Neural progenitor cell (in vitro differentiated cells): ENCODE results near the gene CSRNP2. TPM values are rescaled to one million over a fixed set of nuclear protein-coding genes. Genes with fewer than 3 reads are reported as not detected.

Experiments used
- DNase-seq: peaks from one replicate; pipeline ENCODE4 v3.0.0-alpha.2; 2016; ENCODE audit warnings: low spot score
- H2AFZ ChIP-seq: fragments of 200-600 bp; sonication (generic); replicated peaks from 2 replicates; pipeline ENCODE4 v1.6.1; 2016; ENCODE audit warnings: antibody characterized with exemption
- H3F3A ChIP-seq: fragments of 200-600 bp; sonication (generic); 2 replicates; pipeline ENCODE4 v1.6.1; 2016; ENCODE audit warnings: antibody characterized with exemption, low read depth
- H3K27ac ChIP-seq: fragments of 200-600 bp; sonication (generic); 2 replicates; pipeline ENCODE4 v1.5.1; 2016; ENCODE audit warnings: mild to moderate bottlenecking
- H3K27me3 ChIP-seq: fragments of 200-600 bp; sonication (generic); 2 replicates; pipeline ENCODE4 v1.6.1; 2016; ENCODE audit warnings: mild to moderate bottlenecking, moderate library complexity
- H3K36me3 ChIP-seq: fragments of 200-600 bp; sonication (generic); 2 replicates; pipeline ENCODE4 v1.5.1; 2016
- H3K4me1 ChIP-seq: fragments of 200-600 bp; sonication (generic); 2 replicates; pipeline ENCODE4 v1.6.1; 2016; ENCODE audit warnings: mixed run types
- H3K4me2 ChIP-seq: fragments of 200-600 bp; sonication (generic); 2 replicates; pipeline ENCODE4 v1.6.1; 2016
- H3K4me3 ChIP-seq: fragments of 200-600 bp; sonication (generic); 2 replicates; pipeline ENCODE4 v1.5.1; 2016
- H3K79me2 ChIP-seq: fragments of 200-600 bp; sonication (generic); 2 replicates; pipeline ENCODE4 v1.6.1; 2016; ENCODE audit warnings: low read depth
- H3K9ac ChIP-seq: fragments of 200-600 bp; sonication (generic); 2 replicates; pipeline ENCODE4 v1.6.1; 2016
- H3K9me3 ChIP-seq: fragments of 200-600 bp; sonication (generic); 2 replicates; pipeline ENCODE4 v1.5.1; 2016; ENCODE audit warnings: low read depth
- H4K20me1 ChIP-seq: fragments of 200-600 bp; sonication (generic); 2 replicates; pipeline ENCODE4 v1.6.1; 2016; ENCODE audit warnings: low read depth
- H3K27ac Mint-ChIP-seq: 3 replicates; pipeline ENCODE4 v1.8.0; 2021; ENCODE audit warnings: mixed read lengths
- H3K27me3 Mint-ChIP-seq: 2 replicates; pipeline ENCODE4 v1.8.0; 2022; ENCODE audit warnings: low read depth, mild to moderate bottlenecking, inconsistent platforms, moderate library complexity, mixed read lengths; ENCODE audit not compliant: insufficient read depth
- H3K36me3 Mint-ChIP-seq: 3 replicates; pipeline ENCODE4 v1.8.0; 2021; ENCODE audit warnings: mixed read lengths
- H3K4me1 Mint-ChIP-seq: 3 replicates; pipeline ENCODE4 v1.8.0; 2021; ENCODE audit warnings: mixed read lengths
- H3K4me3 Mint-ChIP-seq: 3 replicates; pipeline ENCODE4 v1.8.0; 2021; ENCODE audit warnings: mild to moderate bottlenecking, moderate library complexity, mixed read lengths
- H3K9me3 Mint-ChIP-seq: 3 replicates; pipeline ENCODE4 v1.8.0; 2020; ENCODE audit warnings: mixed read lengths
- EZH2 ChIP-seq: fragments of 200-600 bp; sonication (generic); IDR thresholded peaks from 2 replicates; pipeline ENCODE4 v1.6.1; 2017; ENCODE audit warnings: antibody characterized with exemption, mild to moderate bottlenecking, moderate library complexity
- EZH2phosphoT487 ChIP-seq: fragments of 200-600 bp; sonication (generic); IDR thresholded peaks from 2 replicates; pipeline ENCODE4 v1.6.1; 2017; ENCODE audit warnings: antibody characterized with exemption
- total RNA-seq: library from RNA; depleted of rRNA; stranded (reverse); fragments of >200 nt; gene quantifications from 2 replicates; pipeline ENCODE4 v1.2.3, GENCODE V29; 2015; ENCODE audit warnings: low replicate concordance
- TF ChIP-seq, protein P1 (sequence below): fragments of 200-600 bp; sonication (generic); IDR thresholded peaks from 2 replicates; pipeline ENCODE4 v1.5.1; 2017; ENCODE audit warnings: antibody characterized with exemption, mild to moderate bottlenecking

The CSRNP2 gene
- total RNA-seq, 1 donor from 2014 or later: 28.6 TPM

DNA sequence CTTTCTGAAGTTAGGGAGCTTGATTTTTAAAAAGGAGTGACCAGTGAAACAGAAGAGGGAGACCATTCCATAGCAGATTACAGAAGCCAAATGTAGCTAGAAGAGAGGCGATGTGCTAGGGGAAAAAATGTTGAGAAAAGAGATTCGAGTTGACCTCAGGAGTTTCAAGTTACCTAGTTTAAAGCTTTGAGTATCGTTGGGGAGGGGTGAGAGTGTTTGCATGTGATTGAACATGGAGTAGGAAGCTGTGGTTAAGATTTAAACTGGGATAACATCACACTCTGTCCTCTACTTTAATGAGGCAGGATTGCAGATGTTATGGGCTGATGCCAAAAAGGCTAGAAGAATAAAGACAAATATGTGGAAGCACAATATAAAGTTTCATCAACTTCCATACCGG lies 31.6 kb downstream of the CSRNP2 start:
- H3K4me1 ChIP-seq: peaks cover 12% of the 10 kb centered on the region
- no peak overlapping the region for H3K9ac ChIP-seq
- H3K27ac ChIP-seq: no peak overlapping the region
- no peaks in the 10 kb centered on the region for H3K36me3 ChIP-seq
- no peaks in the 10 kb centered on the region for H3K9me3 ChIP-seq
- H3K79me2 ChIP-seq: peaks cover 21% of the 10 kb centered on the region
- H3K4me3 Mint-ChIP-seq: no peak overlapping the region
- no peak overlapping the region for H3K4me3 ChIP-seq
- no peaks in the 10 kb centered on the region for H4K20me1 ChIP-seq
- H2AFZ ChIP-seq: no peak overlapping the region
- no peaks in the 10 kb centered on the region for H3K27me3 ChIP-seq
- H3K27me3 Mint-ChIP-seq: peaks cover 2% of the 10 kb centered on the region
- peaks cover 19% of the 10 kb centered on the region for H3K4me1 Mint-ChIP-seq
- DNase-seq: no peak
- no peak overlapping the region for H3K4me2 ChIP-seq
- H3K27ac Mint-ChIP-seq: no peak overlapping the region
- peaks cover 6% of the 10 kb centered on the region for H3F3A ChIP-seq
- TF ChIP-seq EZH2 (no peak), EZH2phosphoT487 (no peak)
- TF ChIP-seq, protein P1, sequence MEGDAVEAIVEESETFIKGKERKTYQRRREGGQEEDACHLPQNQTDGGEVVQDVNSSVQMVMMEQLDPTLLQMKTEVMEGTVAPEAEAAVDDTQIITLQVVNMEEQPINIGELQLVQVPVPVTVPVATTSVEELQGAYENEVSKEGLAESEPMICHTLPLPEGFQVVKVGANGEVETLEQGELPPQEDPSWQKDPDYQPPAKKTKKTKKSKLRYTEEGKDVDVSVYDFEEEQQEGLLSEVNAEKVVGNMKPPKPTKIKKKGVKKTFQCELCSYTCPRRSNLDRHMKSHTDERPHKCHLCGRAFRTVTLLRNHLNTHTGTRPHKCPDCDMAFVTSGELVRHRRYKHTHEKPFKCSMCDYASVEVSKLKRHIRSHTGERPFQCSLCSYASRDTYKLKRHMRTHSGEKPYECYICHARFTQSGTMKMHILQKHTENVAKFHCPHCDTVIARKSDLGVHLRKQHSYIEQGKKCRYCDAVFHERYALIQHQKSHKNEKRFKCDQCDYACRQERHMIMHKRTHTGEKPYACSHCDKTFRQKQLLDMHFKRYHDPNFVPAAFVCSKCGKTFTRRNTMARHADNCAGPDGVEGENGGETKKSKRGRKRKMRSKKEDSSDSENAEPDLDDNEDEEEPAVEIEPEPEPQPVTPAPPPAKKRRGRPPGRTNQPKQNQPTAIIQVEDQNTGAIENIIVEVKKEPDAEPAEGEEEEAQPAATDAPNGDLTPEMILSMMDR: no peak
- H3K9me3 Mint-ChIP-seq: no peaks in the 10 kb centered on the region
- H3K36me3 Mint-ChIP-seq: peaks cover 15% of the 10 kb centered on the region

DNA sequence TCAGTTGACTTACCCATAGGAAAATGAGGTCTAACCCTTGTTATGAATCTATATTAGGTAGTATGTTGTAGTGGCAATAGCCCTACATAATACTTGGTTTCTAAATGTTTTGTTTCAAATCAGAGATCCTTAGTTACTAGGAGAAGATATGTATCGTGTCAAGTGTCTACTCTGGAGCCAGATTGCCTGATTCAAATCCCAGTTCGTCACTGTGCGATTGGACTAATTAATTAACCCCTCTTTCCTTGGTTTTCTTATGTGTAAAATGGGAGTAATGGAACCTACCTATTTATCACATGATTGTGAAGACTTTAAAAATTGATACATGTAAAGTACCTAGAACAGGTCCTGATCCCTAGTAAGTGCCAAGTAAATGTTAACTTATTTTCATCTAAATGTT lies 33.9 kb downstream of the CSRNP2 start:
- Mint-ChIP-seq H3K27me3 (peaks cover 2% of the 10 kb centered on the region), H3K36me3 (peaks cover 6% of the 10 kb centered on the region), H3K4me3 (peak overlapping the region; percentile 91), H3K4me1 (peaks cover 19% of the 10 kb centered on the region), H3K27ac (no peak overlapping the region), H3K9me3 (no peaks in the 10 kb centered on the region)
- H3K27me3 ChIP-seq: no peaks in the 10 kb centered on the region
- no peaks in the 10 kb centered on the region for H3K36me3 ChIP-seq
- TF ChIP-seq, protein P1: no peak
- TF ChIP-seq EZH2phosphoT487: no peak
- TF ChIP-seq EZH2: no peak
- H3K4me1 ChIP-seq: peaks cover 12% of the 10 kb centered on the region
- DNase-seq: no peak
- H4K20me1 ChIP-seq: no peaks in the 10 kb centered on the region
- H3K27ac ChIP-seq: no peak overlapping the region
- H3K4me3 ChIP-seq: peak overlapping the region; percentile 72
- H3F3A ChIP-seq: peaks cover 6% of the 10 kb centered on the region
- H3K79me2 ChIP-seq: peaks cover 21% of the 10 kb centered on the region
- no peak overlapping the region for H2AFZ ChIP-seq
- no peaks in the 10 kb centered on the region for H3K9me3 ChIP-seq
- H3K9ac ChIP-seq: no peak overlapping the region
- peak overlapping the region; percentile 94 for H3K4me2 ChIP-seq

DNA sequence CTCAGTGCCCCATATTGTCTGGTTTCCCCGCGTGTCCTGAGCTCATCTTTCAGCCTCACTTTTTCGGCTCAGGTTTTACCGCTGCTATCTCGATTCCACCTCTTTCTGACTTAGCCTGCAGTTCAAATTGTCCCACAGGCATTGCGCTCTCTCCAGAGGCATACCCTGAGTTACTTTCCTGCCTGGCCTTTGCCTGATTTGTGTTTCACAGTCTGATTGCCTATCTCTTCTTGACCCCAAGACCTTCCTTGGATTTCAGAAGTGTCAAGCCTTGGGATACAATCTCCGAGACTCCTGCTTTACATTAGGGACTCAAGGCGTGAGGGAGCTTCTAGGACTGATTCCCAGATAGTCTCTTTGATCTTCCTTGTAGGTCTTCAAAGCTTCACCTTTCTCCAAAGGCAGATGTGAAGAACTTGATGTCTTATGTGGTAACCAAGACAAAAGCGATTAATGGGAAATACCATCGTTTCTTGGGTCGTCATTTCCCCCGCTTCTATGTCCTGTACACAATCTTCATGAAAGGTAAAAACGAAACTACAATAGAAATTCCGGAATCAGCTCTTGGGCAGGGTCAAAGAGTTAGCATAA lies 34.6 kb downstream of the CSRNP2 start:
- Mint-ChIP-seq H3K36me3 (peaks cover 4% of the 10 kb centered on the region), H3K27ac (peak overlapping the region; percentile 96), H3K9me3 (no peaks in the 10 kb centered on the region), H3K4me3 (peak overlapping the region; percentile 91), H3K4me1 (peaks cover 19% of the 10 kb centered on the region), H3K27me3 (peaks cover 2% of the 10 kb centered on the region)
- Histone ChIP-seq H3K9ac (peak overlapping the region; percentile 34), H3K27ac (no peak overlapping the region), H2AFZ (peak overlapping the region; percentile 93), H3K4me3 (peak overlapping the region; percentile 72), H3K36me3 (no peaks in the 10 kb centered on the region), H3K9me3 (no peaks in the 10 kb centered on the region), H3K4me1 (peaks cover 12% of the 10 kb centered on the region), H3K27me3 (no peaks in the 10 kb centered on the region), H3K4me2 (peak overlapping the region; percentile 94), H4K20me1 (no peaks in the 10 kb centered on the region), H3F3A (peaks cover 6% of the 10 kb centered on the region), H3K79me2 (peaks cover 21% of the 10 kb centered on the region)
- TF ChIP-seq EZH2 (no peak), EZH2phosphoT487 (no peak)
- TF ChIP-seq, protein P1: no peak
- DNase-seq: peak; percentile 17
